NOMO-1 (cell line): Measurements from ENCODE around the gene CALY.

Experiments
- DNase-seq, 2 experiments: peaks; one replicate each; lab custom pipeline; 2025; ENCODE audit not compliant: unreplicated experiment in 2 of 2; lab: John Stamatoyannopoulos, UW

CALY gene

DNA sequence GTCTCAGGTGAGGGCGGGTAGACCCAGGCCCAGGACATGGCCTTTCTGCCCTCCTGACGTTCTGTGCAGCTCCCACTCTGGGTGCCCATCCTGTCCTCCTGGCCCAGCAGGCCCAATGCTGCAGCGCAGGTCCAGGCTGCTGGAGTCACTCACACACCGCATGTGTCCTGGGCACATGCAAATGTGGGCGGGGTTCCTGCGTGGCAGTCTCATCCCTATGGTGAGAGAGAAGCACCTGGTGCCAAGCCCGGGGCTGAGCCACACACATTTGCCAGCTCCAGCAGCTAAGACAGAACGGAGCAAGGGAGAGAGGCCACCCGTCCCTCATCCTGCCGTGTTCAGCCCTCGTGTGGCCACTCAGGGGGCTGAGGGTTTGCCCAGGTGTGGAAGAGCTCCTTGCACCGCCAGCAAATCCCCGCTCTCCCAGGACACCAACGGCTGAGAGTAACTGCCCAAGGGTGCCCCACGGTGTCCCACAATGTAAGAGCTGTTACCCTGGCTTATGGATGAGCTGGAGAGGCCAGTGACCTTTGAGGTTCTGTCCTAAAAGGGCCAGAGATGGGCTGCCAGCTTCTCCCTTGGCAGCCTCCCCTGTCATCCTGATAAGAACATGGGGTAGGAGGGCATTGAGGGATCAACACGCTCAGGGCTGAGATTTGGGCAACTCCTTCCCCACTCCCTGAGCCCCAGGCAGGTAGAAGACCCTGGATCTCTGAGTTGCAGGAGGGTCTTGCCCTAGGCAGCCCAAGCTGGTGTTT, 16.7 kb upstream of the CALY start:
- no peak for DNase-seq

DNA sequence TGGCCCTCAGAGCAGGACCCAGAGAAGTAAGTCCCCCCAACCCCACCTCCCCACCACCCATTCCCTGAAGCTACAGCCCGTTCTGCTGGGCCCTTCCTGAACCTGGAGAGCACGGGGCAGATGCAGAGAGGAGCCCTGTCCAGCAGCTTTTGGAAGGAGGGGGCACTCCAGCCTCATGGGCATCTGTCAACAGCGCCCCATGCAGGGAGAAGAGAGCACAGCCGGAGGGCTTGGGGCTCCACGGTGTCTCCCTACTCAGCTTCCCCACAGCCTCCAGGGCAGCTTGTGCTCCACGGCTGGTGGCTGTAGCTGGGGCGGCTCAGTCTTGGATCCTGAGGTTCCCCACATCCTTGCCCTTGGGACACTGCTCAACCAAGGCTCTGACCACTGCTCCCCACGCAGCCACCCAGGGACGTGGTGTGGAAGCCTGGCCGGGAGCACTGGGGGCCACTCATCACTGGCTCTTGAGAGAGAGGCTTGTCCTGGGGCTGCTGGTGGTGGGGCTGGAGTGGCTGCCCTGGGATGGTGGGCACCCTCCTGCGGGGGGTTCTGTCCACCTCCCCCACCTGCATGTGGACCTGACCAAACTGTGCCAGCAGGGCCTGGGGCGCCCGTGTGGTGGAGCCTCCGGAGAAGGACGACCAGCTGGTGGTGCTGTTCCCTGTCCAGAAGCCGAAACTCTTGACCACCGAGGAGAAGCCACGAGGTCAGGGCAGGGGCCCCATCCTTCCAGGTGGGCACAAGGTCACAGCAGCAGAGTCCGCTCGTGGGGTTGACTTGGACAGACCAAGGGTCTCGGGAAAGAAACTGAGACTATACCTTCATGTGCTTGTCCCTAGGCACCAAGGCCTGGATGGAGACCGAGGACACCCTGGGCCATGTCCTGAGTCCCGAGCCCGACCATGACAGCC, 15.0 kb upstream of the CALY start:
- no peak for DNase-seq

DNA sequence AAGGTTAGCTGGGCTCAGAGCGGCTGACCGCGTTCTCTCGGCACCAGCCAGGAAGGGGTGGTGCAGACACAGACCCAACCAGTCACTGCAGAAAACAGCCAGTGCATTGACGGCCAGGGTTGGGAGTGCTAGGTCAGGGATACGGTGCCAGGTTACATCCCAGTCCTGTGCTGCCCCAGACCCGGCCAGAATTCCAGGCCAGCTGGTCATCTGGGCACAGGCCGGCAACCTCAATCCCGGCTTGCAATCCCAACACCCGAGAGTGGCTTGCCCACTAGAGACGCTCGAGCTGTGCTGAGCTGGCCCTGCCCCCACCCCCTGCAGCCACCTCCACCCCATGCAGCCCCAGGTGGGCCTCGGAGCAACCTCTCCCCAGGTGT, 14.2 kb upstream of the CALY start:
- DNase-seq: no peak

DNA sequence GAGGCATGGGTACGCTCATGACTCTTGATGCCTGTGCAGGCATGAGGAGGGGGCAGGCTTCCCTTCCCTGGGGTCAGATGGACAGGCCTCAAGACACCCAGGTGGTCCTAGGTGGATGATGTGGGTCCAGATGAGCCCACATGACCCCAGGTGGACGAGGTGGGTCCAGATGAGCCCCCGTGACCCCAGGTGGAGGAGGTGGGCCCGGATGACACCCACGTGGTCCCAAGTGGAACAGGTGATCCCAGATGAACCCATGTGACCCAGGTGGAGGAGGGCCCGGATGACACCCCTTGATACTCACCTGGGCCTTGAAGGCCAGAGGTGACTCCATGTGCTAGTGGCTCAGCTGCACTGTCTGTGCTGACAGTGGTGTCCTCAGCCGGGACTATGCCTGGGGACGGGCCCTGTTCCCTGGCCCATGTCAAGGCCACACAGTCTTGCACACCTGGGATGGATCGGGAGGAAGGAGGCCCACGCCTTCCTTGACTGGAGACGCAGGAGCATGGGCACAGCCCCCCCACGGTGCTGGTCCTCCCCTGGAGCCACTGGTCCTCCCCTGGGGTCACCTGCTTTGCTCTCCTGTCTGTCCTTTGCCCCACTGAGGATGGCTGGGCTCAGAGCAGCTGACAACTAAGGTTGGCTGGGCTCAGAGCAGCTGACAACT, 13.7 kb upstream of the CALY start:
- no peak for DNase-seq

GRCh38 chr10:133349577-133350011, 12.9 kb upstream of the CALY start:
- no peak for DNase-seq

- DNase-seq: no peak
Measured at GRCh38 chr10:133349160-133349568, 12.5 kb upstream of the CALY start.

DNA sequence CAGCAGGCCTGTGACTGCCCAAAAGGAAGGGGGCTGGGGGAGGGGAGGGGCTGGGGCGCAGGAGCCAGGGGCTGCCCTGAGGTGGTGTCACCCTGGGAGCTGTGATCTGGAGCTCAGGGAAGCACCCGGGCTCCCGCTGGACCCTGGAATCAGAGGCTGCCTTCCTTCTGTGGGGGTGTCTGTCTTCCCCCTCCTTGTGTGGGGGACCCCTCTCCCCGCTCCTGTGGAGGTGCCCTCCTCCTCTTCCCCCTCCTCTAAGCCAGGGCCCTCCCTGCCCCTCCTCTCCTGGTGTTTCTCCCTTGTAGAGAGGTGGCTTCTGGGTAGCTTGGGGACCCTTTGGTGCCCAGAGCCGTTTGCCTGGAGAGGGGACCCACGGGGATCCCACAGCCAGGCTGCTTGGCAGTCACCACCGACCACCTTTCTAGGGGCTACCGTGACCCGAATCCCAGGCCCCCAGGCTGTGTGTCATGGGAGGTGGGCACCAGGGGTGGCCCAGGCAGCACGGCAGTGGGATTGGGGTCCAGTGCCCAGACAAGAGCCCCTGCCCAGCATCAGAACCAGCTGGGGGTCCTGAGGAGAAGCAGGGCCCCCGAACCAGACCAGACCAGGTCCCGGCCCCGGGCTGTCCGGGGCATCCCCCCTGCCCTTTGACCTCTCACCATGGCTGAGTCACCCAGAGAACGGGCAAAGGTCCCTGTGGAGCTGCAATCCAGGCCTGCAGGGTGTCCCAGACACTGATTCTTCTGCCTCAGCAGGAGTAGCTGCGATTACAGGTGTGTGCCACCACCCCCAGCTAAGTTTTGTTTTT, 11.2 kb upstream of the CALY start:
- no peak for DNase-seq

- no peak for DNase-seq
Measured at GRCh38 chr10:133346413-133346812, 9.7 kb upstream of the CALY start.

- DNase-seq: no peak
Measured at GRCh38 chr10:133344236-133344635, 7.5 kb upstream of the CALY start.

- DNase-seq: no peak
Measured at GRCh38 chr10:133343558-133343957, 6.9 kb upstream of the CALY start.

DNA sequence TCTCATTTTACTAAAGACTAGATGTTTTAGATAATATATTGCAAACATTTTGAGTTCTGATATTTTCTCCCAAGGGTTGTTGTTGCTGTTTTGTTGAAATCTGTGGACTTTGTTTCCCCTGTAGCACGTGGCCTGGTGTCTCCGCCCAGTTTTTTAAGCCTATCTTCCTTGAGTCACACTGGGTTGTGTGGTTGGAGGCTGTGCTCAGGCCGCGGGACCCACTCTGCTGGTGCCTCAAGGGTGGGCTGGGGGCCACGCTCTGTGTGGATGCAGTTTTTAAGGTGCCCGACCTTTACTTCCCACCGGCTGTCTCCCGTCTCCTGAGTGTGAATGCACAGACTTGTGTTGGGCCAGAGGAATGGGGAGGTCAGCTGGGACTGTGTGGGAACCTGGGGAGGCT, 6.2 kb upstream of the CALY start:
- DNase-seq: no peak

GRCh38 chr10:133341983-133342382, 5.3 kb upstream of the CALY start:
- no peak for DNase-seq

DNA sequence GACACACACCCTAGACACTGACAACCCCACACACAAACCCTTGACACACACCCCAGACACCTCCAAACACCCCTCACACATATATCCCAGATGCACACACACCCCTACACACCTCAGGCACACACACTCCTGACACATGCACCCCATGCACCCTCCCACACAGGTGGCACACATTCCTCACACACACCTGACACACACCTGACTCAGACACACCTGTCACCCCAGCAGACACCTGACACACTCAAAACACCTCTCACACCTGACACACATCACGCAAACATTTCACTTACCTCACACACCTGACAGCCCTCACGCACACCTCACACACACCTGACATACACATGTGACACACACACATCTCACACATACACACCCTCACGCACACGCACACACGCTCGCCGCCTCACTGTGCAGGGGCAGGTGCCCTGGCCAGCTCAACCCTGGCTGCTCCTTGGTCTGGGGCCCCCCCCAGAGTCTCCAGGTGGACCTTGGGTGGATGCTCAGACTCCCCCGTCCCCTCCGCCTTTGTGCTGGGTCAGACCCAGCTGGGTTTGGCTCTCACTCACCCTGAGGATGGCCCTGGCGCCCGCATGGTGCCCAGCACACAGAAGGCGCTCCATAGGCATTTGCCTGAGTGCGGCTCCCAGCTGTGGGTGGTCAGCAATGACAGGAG, 3.1 kb upstream of the CALY start:
- no peak for DNase-seq

DNA sequence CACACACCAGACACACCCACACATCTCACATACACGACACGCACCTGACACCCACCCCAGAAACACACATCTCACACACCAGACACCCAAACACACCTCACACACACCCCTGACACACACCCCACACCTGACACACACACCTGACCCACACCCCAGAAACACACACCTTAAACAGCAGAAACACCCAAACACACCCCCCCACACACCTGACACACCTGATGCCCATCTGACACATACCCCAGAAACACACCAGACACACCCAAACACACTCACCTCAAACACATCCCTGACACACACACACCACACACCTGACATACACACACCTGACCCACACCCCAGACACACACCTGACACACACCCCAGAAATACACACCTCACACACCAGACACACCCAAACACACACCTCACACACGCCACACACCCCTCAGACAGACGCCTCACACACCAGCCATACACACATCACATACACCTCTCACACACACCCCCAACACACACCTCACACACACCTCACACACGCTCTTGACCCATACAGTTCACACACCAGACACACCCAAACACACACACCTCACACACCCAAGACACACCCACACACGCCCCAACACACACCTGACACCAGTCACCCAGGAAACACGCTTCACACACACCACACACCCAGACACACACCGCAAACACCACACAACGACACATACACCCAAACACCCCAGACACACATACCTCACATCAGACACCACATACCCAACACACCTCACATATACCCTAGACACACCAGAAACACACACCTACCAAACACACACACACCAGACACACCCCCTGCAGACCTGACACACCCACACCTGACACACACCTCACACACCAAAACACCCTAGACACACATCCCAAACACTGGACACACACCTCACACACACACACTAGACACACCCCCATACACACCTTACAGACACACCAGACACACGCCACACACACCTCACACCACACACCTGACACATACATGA, 1.7 kb upstream of the CALY start:
- DNase-seq: no peak

DNA sequence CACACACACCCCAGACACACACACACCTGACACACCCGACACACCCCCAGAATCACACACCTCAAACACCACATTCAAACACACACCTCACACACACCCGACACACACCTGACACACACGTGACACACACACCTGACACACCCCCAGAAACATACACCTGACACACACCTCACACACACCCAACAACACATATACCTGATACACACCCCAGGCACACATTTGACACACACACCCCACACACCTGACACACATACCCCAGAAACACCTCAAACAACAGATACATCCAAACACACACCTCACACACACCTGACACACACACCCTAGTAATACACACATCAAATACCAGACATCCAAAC, 652 bp upstream of the CALY start:
- no peak for DNase-seq

- DNase-seq: no peak
Measured at GRCh38 chr10:133336118-133336576, 549 bp downstream of the CALY start.

DNA sequence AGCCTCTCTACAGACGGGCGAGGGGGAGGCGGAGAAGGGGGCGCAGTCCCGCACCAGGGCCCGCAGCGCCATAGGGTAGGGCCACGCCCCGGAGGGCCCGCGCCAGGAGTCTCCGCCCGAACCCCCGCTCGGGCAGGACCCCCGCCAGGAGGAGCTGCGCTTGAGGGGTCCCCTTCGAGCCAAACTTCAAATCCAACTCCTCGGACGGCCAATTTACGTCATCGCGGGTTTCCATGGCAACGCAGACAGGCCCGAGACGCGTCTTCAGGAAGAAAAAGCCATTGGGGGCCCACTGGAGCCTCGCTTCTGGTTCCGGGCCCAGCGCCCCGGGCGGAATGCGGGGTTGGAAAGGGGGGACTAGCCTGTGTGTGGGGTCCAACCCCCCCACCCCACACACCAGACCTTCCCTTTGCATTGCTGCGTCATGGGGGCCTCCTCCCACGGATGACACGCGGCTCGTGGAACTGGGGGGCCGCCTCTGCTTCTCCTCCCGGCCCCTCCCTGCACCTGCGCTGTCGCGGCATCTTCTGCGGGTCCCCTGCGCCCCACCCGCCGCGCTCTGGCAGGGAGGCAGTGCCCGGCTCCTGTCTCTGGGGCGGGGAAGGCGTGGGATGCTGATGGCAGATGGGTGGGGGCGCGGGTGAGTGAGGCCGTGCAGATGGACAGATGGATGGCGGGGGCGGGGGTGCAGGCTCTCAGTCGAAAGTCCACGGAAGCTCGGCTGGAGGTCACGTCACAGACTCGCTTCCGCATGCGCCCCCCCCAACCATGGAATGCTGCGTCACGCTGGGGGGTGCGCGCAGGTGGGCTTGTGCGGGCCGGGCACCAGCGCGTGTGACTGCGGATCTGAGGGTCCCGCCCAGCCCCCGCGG, 1.2 kb downstream of the CALY start:
- peak in 1 of 2 experiments; percentile 4 for DNase-seq
